ENCODE measurements around the gene MYO9B. TPM values are rescaled to one million over a fixed set of nuclear protein-coding genes. Genes with fewer than 3 reads are reported as not detected.

The MYO9B gene
- total RNA-seq, 1 experiment from 2014 or later: 103 TPM

- Histone ChIP-seq H3K9me3 (ENCODE audit: insufficient read depth, low read depth) (no peaks in the 10 kb centered on the region), H2AFZ (no peak overlapping the region), H3K9me2 (ENCODE audit: insufficient read depth) (no peaks in the 10 kb centered on the region), H3K4me1 (replicated peaks; ENCODE audit: insufficient read depth) (no peaks in the 10 kb centered on the region), H3K4me3 (no peak overlapping the region), H4K20me1 (ENCODE audit: insufficient read depth) (no peaks in the 10 kb centered on the region), H3K79me2 (ENCODE audit: low read depth) (no peaks in the 10 kb centered on the region), H3K27ac (no peak overlapping the region), H3K36me3 (ENCODE audit: low read depth) (no peaks in the 10 kb centered on the region), H3K27me3 (ENCODE audit: insufficient read depth, low read depth) (no peaks in the 10 kb centered on the region), H3K4me2 (no peak overlapping the region), H3F3A (ENCODE audit: insufficient read depth, low read depth) (no peaks in the 10 kb centered on the region)
- intact Hi-C loops (cut with micrococcal nuclease; ENCODE audit: unreplicated experiment): no loop called here
- TF ChIP-seq CTCF (conservative IDR thresholded peaks at IDR 0.05) (no peak), EZH2 (IDR thresholded peaks at IDR 0.05; ENCODE audit: low read depth) (no peak)
- ChIA-PET POLR2A (ENCODE audit: unreplicated experiment) (no interaction called here), CTCF (no interaction called here)
- no TSS peak for BruUV-seq (replicated peaks)
- no peak for DNase-seq
Observed at GRCh38 chr19:17037184-17037583, 38.4 kb upstream of the MYO9B start.

- Histone ChIP-seq H3K27me3 (ENCODE audit: insufficient read depth, low read depth) (no peaks in the 10 kb centered on the region), H3K9me3 (ENCODE audit: insufficient read depth, low read depth) (no peaks in the 10 kb centered on the region), H2AFZ (no peak overlapping the region), H3K36me3 (ENCODE audit: low read depth) (no peaks in the 10 kb centered on the region), H3K79me2 (ENCODE audit: low read depth) (no peaks in the 10 kb centered on the region), H4K20me1 (ENCODE audit: insufficient read depth) (no peaks in the 10 kb centered on the region), H3K4me3 (no peak overlapping the region), H3K9me2 (ENCODE audit: insufficient read depth) (no peaks in the 10 kb centered on the region), H3K4me1 (replicated peaks; ENCODE audit: insufficient read depth) (no peaks in the 10 kb centered on the region), H3K27ac (no peak overlapping the region), H3K4me2 (no peak overlapping the region), H3F3A (ENCODE audit: insufficient read depth, low read depth) (no peaks in the 10 kb centered on the region)
- no peak for TF ChIP-seq EZH2 (IDR thresholded peaks at IDR 0.05; ENCODE audit: low read depth)
- POLR2A ChIA-PET (ENCODE audit: unreplicated experiment): interaction anchor here (0.6 kb wide), 1 partner anchor 283 kb away, joined by 5 read pairs; no protein-coding TSS in a partner anchor
- CTCF ChIA-PET: interaction anchor here (0.6 to 0.7 kb wide), 2 partner anchors 227 to 326 kb away, joined by 3 to 4 read pairs; no protein-coding TSS in a partner anchor
- no peak for DNase-seq
- intact Hi-C loops (cut with micrococcal nuclease; ENCODE audit: unreplicated experiment): no loop called here
- no TSS peak for BruUV-seq (replicated peaks)
Observed at GRCh38 chr19:17037966-17038500, 37.5 kb upstream of the MYO9B start.

GRCh38 chr19:17041976-17042375, 33.6 kb upstream of the MYO9B start:
- Histone ChIP-seq H3K4me2 (no peak overlapping the region), H3K36me3 (ENCODE audit: low read depth) (no peaks in the 10 kb centered on the region), H3K27me3 (ENCODE audit: insufficient read depth, low read depth) (no peaks in the 10 kb centered on the region), H3K27ac (no peak overlapping the region), H4K20me1 (ENCODE audit: insufficient read depth) (no peaks in the 10 kb centered on the region), H3K4me3 (no peak overlapping the region), H3K4me1 (replicated peaks; ENCODE audit: insufficient read depth) (no peaks in the 10 kb centered on the region), H3K9me2 (ENCODE audit: insufficient read depth) (no peaks in the 10 kb centered on the region), H3K9me3 (ENCODE audit: insufficient read depth, low read depth) (no peaks in the 10 kb centered on the region), H2AFZ (no peak overlapping the region), H3K79me2 (ENCODE audit: low read depth) (no peaks in the 10 kb centered on the region), H3F3A (ENCODE audit: insufficient read depth, low read depth) (no peaks in the 10 kb centered on the region)
- intact Hi-C loops (cut with micrococcal nuclease; ENCODE audit: unreplicated experiment): no loop called here
- no peak for TF ChIP-seq EZH2 (IDR thresholded peaks at IDR 0.05; ENCODE audit: low read depth)
- no peak for TF ChIP-seq CTCF (conservative IDR thresholded peaks at IDR 0.05)
- CTCF ChIA-PET: no interaction called here
- DNase-seq: no peak
- POLR2A ChIA-PET (ENCODE audit: unreplicated experiment): interaction anchor here (0.7 kb wide), 1 partner anchor 109 kb away, joined by 5 read pairs; no protein-coding TSS in a partner anchor
- no TSS peak for BruUV-seq (replicated peaks)

- TF ChIP-seq EZH2 (IDR thresholded peaks at IDR 0.05; ENCODE audit: low read depth) (no peak), CTCF (conservative IDR thresholded peaks at IDR 0.05) (no peak)
- Histone ChIP-seq H2AFZ (no peak overlapping the region), H3K27ac (no peak overlapping the region), H3K4me3 (no peak overlapping the region), H3F3A (ENCODE audit: insufficient read depth, low read depth) (peaks cover 1% of the 10 kb centered on the region; the same call in 1 of the 2 replicates), H3K4me1 (replicated peaks; ENCODE audit: insufficient read depth) (no peaks in the 10 kb centered on the region), H3K9me3 (ENCODE audit: insufficient read depth, low read depth) (no peaks in the 10 kb centered on the region), H3K79me2 (ENCODE audit: low read depth) (no peaks in the 10 kb centered on the region), H3K4me2 (no peak overlapping the region), H3K36me3 (ENCODE audit: low read depth) (no peaks in the 10 kb centered on the region), H3K9me2 (ENCODE audit: insufficient read depth) (no peaks in the 10 kb centered on the region), H3K27me3 (ENCODE audit: insufficient read depth, low read depth) (no peaks in the 10 kb centered on the region), H4K20me1 (ENCODE audit: insufficient read depth) (no peaks in the 10 kb centered on the region)
- ChIA-PET CTCF (no interaction called here), POLR2A (ENCODE audit: unreplicated experiment) (no interaction called here)
- no peak for DNase-seq
- BruUV-seq (replicated peaks): no TSS peak
- intact Hi-C loops (cut with micrococcal nuclease; ENCODE audit: unreplicated experiment): no loop called here
Observed at GRCh38 chr19:17043744-17044143, 31.8 kb upstream of the MYO9B start.

Measured in PC-9 (cell line).